Endothelial cell of umbilical vein (primary cell): ENCODE results near the gene DDX17.

Source experiments
- MYC ChIP-seq: IDR thresholded peaks from one replicate; pipeline ENCODE4 v1.6.1; 2011; ENCODE audit warnings: mild to moderate bottlenecking, low read depth, low read length
- POLR2A ChIP-seq: IDR thresholded peaks from 2 replicates; pipeline ENCODE4 v1.6.1; 2012; ENCODE audit warnings: low read depth, mild to moderate bottlenecking, control low read depth, low read length

DNA sequence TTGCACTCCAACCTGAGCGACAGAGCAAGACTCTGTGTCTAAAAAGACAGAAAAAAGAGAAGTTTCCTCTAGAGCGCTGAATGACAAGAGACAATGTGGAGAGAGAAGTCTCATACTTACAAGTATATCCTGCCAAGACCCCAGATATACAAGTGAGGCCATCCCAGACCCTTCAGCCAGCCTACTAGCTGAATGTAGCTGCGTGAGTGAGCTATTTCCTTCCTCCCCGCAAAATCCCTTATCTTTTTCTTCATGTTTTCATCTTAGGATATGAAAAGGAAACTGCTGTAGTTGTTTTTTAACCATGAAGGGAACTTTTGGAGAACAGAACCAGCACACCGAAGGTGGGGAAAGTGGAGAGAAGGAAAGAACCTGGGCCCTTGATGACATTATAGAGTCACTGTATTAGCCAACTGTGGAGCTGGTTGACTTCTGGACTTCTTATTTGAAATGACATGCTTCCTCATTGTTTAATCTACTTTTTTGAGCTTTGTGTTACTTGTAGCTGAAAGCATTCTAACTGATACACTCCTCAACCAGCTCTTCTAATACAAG is 4.4 kb upstream of the DDX17 start:
- TF ChIP-seq POLR2A (no peak), MYC (no peak)
